Trophoblast cell (in vitro differentiated cells and primary cell): ENCODE measurements around the gene JADE2.
A peak's percentile ranks its signal among the peaks of the same experiment; 100 is the strongest.
"Not testable (repeated sequence)": the region's sequence is repeated elsewhere in the genome, so short reads cannot be mapped to it uniquely, and the experiment has no call there.

Experiments used
- DNase-seq, 2 donors: peaks; one replicate each; pipeline ENCODE4 v3.0.0-alpha.2; 2016
- H2AFZ ChIP-seq: 2 replicates; pipeline ENCODE4 v1.6.1; 2013; ENCODE audit warnings: low read length, moderate library complexity, mild to moderate bottlenecking; ENCODE audit not compliant: insufficient read depth, poor library complexity
- H2AK5ac ChIP-seq: 2 replicates; pipeline ENCODE4 v1.6.1; 2013; ENCODE audit warnings: mild to moderate bottlenecking, low read length
- H2BK120ac ChIP-seq: 2 replicates; pipeline ENCODE4 v1.6.1; 2013; ENCODE audit warnings: low read length, mild to moderate bottlenecking, moderate library complexity; ENCODE audit not compliant: insufficient read depth, poor library complexity
- H2BK12ac ChIP-seq: 2 replicates; pipeline ENCODE4 v1.6.1; 2013; ENCODE audit warnings: mild to moderate bottlenecking, low read length, moderate library complexity
- H2BK5ac ChIP-seq: 2 replicates; pipeline ENCODE4 v1.6.1; 2013; ENCODE audit warnings: low read length, low read depth, moderate library complexity, mild to moderate bottlenecking; ENCODE audit not compliant: poor library complexity
- H3K14ac ChIP-seq: 2 replicates; pipeline ENCODE4 v1.6.1; 2013; ENCODE audit warnings: mild to moderate bottlenecking, low read length
- H3K18ac ChIP-seq: 2 replicates; pipeline ENCODE4 v1.6.1; 2013; ENCODE audit warnings: mild to moderate bottlenecking, low read length
- H3K23ac ChIP-seq: 2 replicates; pipeline ENCODE4 v1.6.1; 2013; ENCODE audit warnings: low read length
- H3K27ac ChIP-seq: 2 replicates; pipeline ENCODE4 v1.5.1; 2013; ENCODE audit warnings: low read depth, mild to moderate bottlenecking, inconsistent platforms, low read length, moderate library complexity
- H3K27me3 ChIP-seq: 2 replicates; pipeline ENCODE4 v1.6.1; 2013; ENCODE audit warnings: inconsistent platforms, mild to moderate bottlenecking, low read length, moderate library complexity; ENCODE audit not compliant: insufficient read depth
- H3K36me3 ChIP-seq, 2 experiments: 1 replicate in 1 of 2; 2 replicates in 1 of 2; pipeline ENCODE4 v1.6.1; 2013; ENCODE audit warnings: low read length in 2 of 2, mild to moderate bottlenecking in 2 of 2, moderate library complexity in 1 of 2; ENCODE audit not compliant: insufficient read depth in 2 of 2, control insufficient read depth in 1 of 2
- H3K4ac ChIP-seq: 2 replicates; pipeline ENCODE4 v1.6.1; 2013; ENCODE audit warnings: low read depth, mild to moderate bottlenecking, low read length, moderate library complexity
- H3K4me1 ChIP-seq, 2 experiments: 1 replicate in 1 of 2; 2 replicates in 1 of 2; pipeline ENCODE4 v1.6.1; 2013; ENCODE audit warnings: low read length in 2 of 2, mild to moderate bottlenecking in 2 of 2, moderate library complexity in 1 of 2; ENCODE audit not compliant: insufficient read depth in 2 of 2, control insufficient read depth in 1 of 2
- H3K4me2 ChIP-seq: 2 replicates; pipeline ENCODE4 v1.6.1; 2013; ENCODE audit warnings: inconsistent platforms, mild to moderate bottlenecking, low read length, moderate library complexity
- H3K4me3 ChIP-seq: 2 replicates; pipeline ENCODE4 v1.5.1; 2013; ENCODE audit warnings: mild to moderate bottlenecking, low read depth, low read length, inconsistent platforms
- H3K79me1 ChIP-seq: one replicate; pipeline ENCODE4 v1.6.1; 2013; ENCODE audit warnings: low read length
- H3K79me2 ChIP-seq: 2 replicates; pipeline ENCODE4 v1.6.1; 2013; ENCODE audit warnings: low read length, mild to moderate bottlenecking; ENCODE audit not compliant: control insufficient read depth, insufficient read depth, poor library complexity
- H3K9ac ChIP-seq: 2 replicates; pipeline ENCODE4 v1.6.1; 2013; ENCODE audit warnings: mild to moderate bottlenecking, low read length
- H3K9me3 ChIP-seq: 2 replicates; pipeline ENCODE4 v1.6.1; 2013; ENCODE audit warnings: low read depth, mild to moderate bottlenecking, control low read depth, inconsistent platforms, low read length; ENCODE audit not compliant: insufficient read depth
- H4K12ac ChIP-seq: 2 replicates; pipeline ENCODE4 v1.6.1; 2013; ENCODE audit warnings: low read depth, mild to moderate bottlenecking, low read length, moderate library complexity
- H4K8ac ChIP-seq: 2 replicates; pipeline ENCODE4 v1.6.1; 2013; ENCODE audit warnings: low read depth, mild to moderate bottlenecking, low read length, moderate library complexity
- H4K91ac ChIP-seq: one replicate; pipeline ENCODE4 v1.6.1; 2013; ENCODE audit warnings: low read depth, mild to moderate bottlenecking, low read length, moderate library complexity
- WGBS: extraction: QIAGEN DNeasy Blood & Tissue Kit; methylation state at CpG from one replicate; pipeline ENCODE4 v1.1.7; 2013; ENCODE audit warnings: missing lambda C conversion rate; ENCODE audit not compliant: insufficient read length, insufficient coverage; ENCODE audit errors: extremely low coverage; 5-methylcytosine and 5-hydroxymethylcytosine counted together

Gene JADE2

GRCh38 chr5:134550271-134551214 is 25.1 kb downstream of the JADE2 start:
- peaks cover 0 to 4% of the 10 kb centered on the region in 2 experiments for H3K36me3 ChIP-seq
- H3K27me3 ChIP-seq = no peaks in the 10 kb centered on the region
- H2AFZ ChIP-seq = no peak overlapping the region
- H3K9ac ChIP-seq = peak overlapping the region; percentile 38
- H3K79me2 ChIP-seq = no peaks in the 10 kb centered on the region
- H3K4me3 ChIP-seq = no peak overlapping the region
- H3K27ac ChIP-seq = no peak overlapping the region
- H4K8ac ChIP-seq = no peak overlapping the region
- no peak overlapping the region for H3K4ac ChIP-seq
- H2AK5ac ChIP-seq = no peak overlapping the region
- no peaks in the 10 kb centered on the region for H3K79me1 ChIP-seq
- no peak for DNase-seq
- H3K23ac ChIP-seq = peak overlapping the region; percentile 49
- H3K9me3 ChIP-seq = peaks cover 2% of the 10 kb centered on the region
- H3K4me2 ChIP-seq = no peak overlapping the region
- H3K18ac ChIP-seq = no peak overlapping the region
- H3K14ac ChIP-seq = no peak overlapping the region
- no peaks in the 10 kb centered on the region for H3K4me1 ChIP-seq
- no peak overlapping the region for H4K91ac ChIP-seq
- H4K12ac ChIP-seq = no peak overlapping the region
- H2BK5ac ChIP-seq = no peak overlapping the region
- no CpG with 5 or more reads among the region's 13 CpGs for WGBS
- no peak overlapping the region for H2BK120ac ChIP-seq
- no peak overlapping the region for H2BK12ac ChIP-seq

- Histone ChIP-seq H2AK5ac (no peak overlapping the region), H3K27me3 (no peaks in the 10 kb centered on the region), H2AFZ (no peak overlapping the region), H3K9me3 (peaks cover 8% of the 10 kb centered on the region), H3K27ac (no peak overlapping the region), H4K91ac (no peak overlapping the region), H2BK5ac (no peak overlapping the region), H3K4me2 (no peak overlapping the region), H2BK120ac (no peak overlapping the region), H3K18ac (no peak overlapping the region), H3K9ac (no peak overlapping the region), H4K12ac (no peak overlapping the region), H3K4me1 (no peaks in the 10 kb centered on the region), H3K14ac (no peak overlapping the region), H3K79me2 (no peaks in the 10 kb centered on the region), H3K79me1 (no peaks in the 10 kb centered on the region), H2BK12ac (no peak overlapping the region), H3K4ac (no peak overlapping the region), H3K36me3 (peaks cover 0 to 8% of the 10 kb centered on the region in 2 experiments), H4K8ac (no peak overlapping the region), H3K23ac (no peak overlapping the region), H3K4me3 (no peak overlapping the region)
- peak; percentile 77 to 78 for DNase-seq
- WGBS = no CpG with 5 or more reads among the region's 8 CpGs
These were observed 26.4 kb downstream of the JADE2 start for GRCh38 chr5:134551901-134552300.

- H3K27ac ChIP-seq = no peak overlapping the region
- no CpG with 5 or more reads among the region's 3 CpGs for WGBS
- no peak overlapping the region for H2BK120ac ChIP-seq
These were observed 26.8 kb downstream of the JADE2 start for GRCh38 chr5:134552301-134552700.

GRCh38 chr5:134552716-134553115 is 27.2 kb downstream of the JADE2 start:
- H4K8ac ChIP-seq, H3K4me2 ChIP-seq, H3K27ac ChIP-seq, H4K91ac ChIP-seq, H3K4me1 ChIP-seq, H3K4ac ChIP-seq, H3K14ac ChIP-seq, H3K4me3 ChIP-seq, H3K79me1 ChIP-seq, H3K18ac ChIP-seq, H2AFZ ChIP-seq, H3K9ac ChIP-seq, H3K27me3 ChIP-seq, H3K36me3 ChIP-seq, H4K12ac ChIP-seq, H2AK5ac ChIP-seq, H3K79me2 ChIP-seq, DNase-seq, H2BK5ac ChIP-seq, H3K23ac ChIP-seq, H3K9me3 ChIP-seq, H2BK12ac ChIP-seq, H2BK120ac ChIP-seq: not testable (repeated sequence)
- no CpG with 5 or more reads among the region's 7 CpGs for WGBS

More at GRCh38 chr5:134552301-134552700, 26.8 kb downstream of the JADE2 start:
- Histone ChIP-seq H3K79me2 (no peaks in the 10 kb centered on the region), H3K36me3 (peaks cover 0 to 8% of the 10 kb centered on the region in 2 experiments), H2BK5ac (no peak overlapping the region), H3K14ac (no peak overlapping the region), H2AK5ac (no peak overlapping the region), H3K9ac (no peak overlapping the region), H3K18ac (no peak overlapping the region), H3K9me3 (peaks cover 8% of the 10 kb centered on the region), H2BK12ac (no peak overlapping the region), H3K23ac (no peak overlapping the region), H3K4ac (no peak overlapping the region), H4K8ac (no peak overlapping the region), H2AFZ (no peak overlapping the region), H3K27me3 (no peaks in the 10 kb centered on the region), H3K79me1 (no peaks in the 10 kb centered on the region), H3K4me3 (no peak overlapping the region), H4K91ac (no peak overlapping the region), H4K12ac (no peak overlapping the region), H3K4me1 (no peaks in the 10 kb centered on the region), H3K4me2 (no peak overlapping the region)
- peak; percentile 30 to 72 for DNase-seq
